ENCODE results near the gene ATP13A4.
"Not testable (repeated sequence)": the region's sequence is repeated elsewhere in the genome, so short reads cannot be mapped to it uniquely, and the experiment has no call there.

Gene ATP13A4

GRCh38 chr3:193553586-193553985 lies 1.1 kb downstream of the ATP13A4 start:
- peak in 1 of 2 experiments; percentile 21 for DNase-seq

- no peak for DNase-seq
Observed at GRCh38 chr3:193552923-193553322, 1.8 kb downstream of the ATP13A4 start.

- DNase-seq = no peak
Observed at GRCh38 chr3:193548406-193548805, 6.3 kb downstream of the ATP13A4 start.

GRCh38 chr3:193546129-193546528 lies 8.6 kb downstream of the ATP13A4 start:
- DNase-seq = no peak

GRCh38 chr3:193545304-193545703 lies 9.4 kb downstream of the ATP13A4 start:
- DNase-seq = no peak

- DNase-seq = no peak
Observed at GRCh38 chr3:193544289-193544688, 10.4 kb downstream of the ATP13A4 start.

- DNase-seq = no peak
Observed at GRCh38 chr3:193530231-193531165, 24.2 kb downstream of the ATP13A4 start.

- not testable (repeated sequence) for DNase-seq
Observed at GRCh38 chr3:193526085-193526484, 28.6 kb downstream of the ATP13A4 start.

GRCh38 chr3:193522473-193522872 lies 32.2 kb downstream of the ATP13A4 start:
- no peak for DNase-seq

- DNase-seq = no peak
Observed at GRCh38 chr3:193520738-193521137, 34.0 kb downstream of the ATP13A4 start.

- no peak for DNase-seq
Observed at GRCh38 chr3:193515966-193516365, 38.7 kb downstream of the ATP13A4 start.

- DNase-seq = no peak
Observed at GRCh38 chr3:193510154-193510553, 44.5 kb downstream of the ATP13A4 start.

GRCh38 chr3:193509103-193509965 lies 45.4 kb downstream of the ATP13A4 start:
- no peak for DNase-seq

GRCh38 chr3:193508108-193508507 lies 46.6 kb downstream of the ATP13A4 start:
- DNase-seq = no peak

- DNase-seq = no peak
Observed at GRCh38 chr3:193507566-193507965, 47.1 kb downstream of the ATP13A4 start.

- DNase-seq = no peak
Observed at GRCh38 chr3:193506921-193507320, 47.8 kb downstream of the ATP13A4 start.

- no peak for DNase-seq
Observed at GRCh38 chr3:193502871-193503270, 51.8 kb downstream of the ATP13A4 start.

- DNase-seq = no peak
Observed at GRCh38 chr3:193499801-193500485, 54.8 kb downstream of the ATP13A4 start.

GRCh38 chr3:193499136-193499770 lies 55.4 kb downstream of the ATP13A4 start:
- no peak for DNase-seq

- no peak for DNase-seq
Observed at GRCh38 chr3:193498215-193498614, 56.5 kb downstream of the ATP13A4 start.

- DNase-seq = no peak
Observed at GRCh38 chr3:193496658-193497057, 58.0 kb downstream of the ATP13A4 start.

GRCh38 chr3:193491026-193491425 lies 63.7 kb downstream of the ATP13A4 start:
- no peak for DNase-seq

- no peak for DNase-seq
Observed at GRCh38 chr3:193490580-193490979, 64.1 kb downstream of the ATP13A4 start.
